Cardiac muscle cell (in vitro differentiated cells and primary cell): ENCODE measurements around the gene FAM3D. TPM values are rescaled to one million over a fixed set of nuclear protein-coding genes. Genes with fewer than 3 reads are reported as not detected.

Experiments
- DNase-seq, 2 donors: peaks; one replicate each; pipeline versions ENCODE4 v3.0.0 to v3.0.0-alpha.2; 2010 to 2017; ENCODE audit warnings: low read depth in 1 of 2, low spot score in 1 of 2
- H3K27ac ChIP-seq: fragments of 200-600 bp; sonication (generic); 2 replicates; pipeline ENCODE4 v1.5.1; 2016
- H3K27me3 ChIP-seq: fragments of 200-600 bp; sonication (generic); 2 replicates; pipeline ENCODE4 v1.6.0; 2016; ENCODE audit warnings: control low read depth
- H3K36me3 ChIP-seq: fragments of 200-600 bp; sonication (generic); 2 replicates; pipeline ENCODE4 v1.5.1; 2016; ENCODE audit warnings: control low read depth
- H3K4me1 ChIP-seq: fragments of 200-600 bp; sonication (generic); 2 replicates; pipeline ENCODE4 v1.8.1; 2017; ENCODE audit warnings: low read depth, mild to moderate bottlenecking, mixed run types
- H3K4me3 ChIP-seq: fragments of 200-600 bp; sonication (generic); 2 replicates; pipeline ENCODE4 v1.5.1; 2016; ENCODE audit warnings: mild to moderate bottlenecking
- H3K9me3 ChIP-seq: fragments of 200-600 bp; sonication (generic); 2 replicates; pipeline ENCODE4 v1.5.1; 2017; ENCODE audit warnings: low read depth, mild to moderate bottlenecking, control low read depth
- CTCF ChIP-seq: IDR thresholded peaks from 2 replicates; pipeline ENCODE4 v1.5.1; 2012; ENCODE audit warnings: low read depth, mild to moderate bottlenecking, low read length
- polyA plus RNA-seq: library from polyadenylated mRNA; unstranded; fragments of >200 nt; fragmentation: Nextera tagmentation; extraction: Ambion mirVana; gene quantifications from 2 replicates; pipeline ENCODE4 v1.2.1, GENCODE V29; 2016
- total RNA-seq: library from RNA; depleted of rRNA; stranded (reverse); fragments of >200 nt; gene quantifications from 2 replicates; pipeline ENCODE4 v1.2.3, GENCODE V29; 2016

FAM3D gene
- total and polyA plus RNA-seq, 2 experiments from 2014 or later: 1.5 TPM; not detected in 1

GRCh38 chr3:58603606-58604005, 63.0 kb downstream of the FAM3D start:
- H3K4me3 ChIP-seq: no peak overlapping the region
- peaks cover 3% of the 10 kb centered on the region for H3K27me3 ChIP-seq
- TF ChIP-seq CTCF: no peak
- no peaks in the 10 kb centered on the region for H3K36me3 ChIP-seq
- no peaks in the 10 kb centered on the region for H3K9me3 ChIP-seq
- DNase-seq: no peak
- H3K4me1 ChIP-seq: no peaks in the 10 kb centered on the region
- H3K27ac ChIP-seq: no peak overlapping the region

- H3K4me3 ChIP-seq: no peak overlapping the region
- no peak for TF ChIP-seq CTCF
- no peak for DNase-seq
- H3K27me3 ChIP-seq: peaks cover 3% of the 10 kb centered on the region
- no peaks in the 10 kb centered on the region for H3K36me3 ChIP-seq
- H3K4me1 ChIP-seq: no peaks in the 10 kb centered on the region
- H3K27ac ChIP-seq: no peak overlapping the region
- no peaks in the 10 kb centered on the region for H3K9me3 ChIP-seq
Observed at GRCh38 chr3:58597770-58598310, 68.7 kb downstream of the FAM3D start.

- TF ChIP-seq CTCF: no peak
- Histone ChIP-seq H3K4me3 (no peak overlapping the region), H3K4me1 (no peaks in the 10 kb centered on the region), H3K36me3 (no peaks in the 10 kb centered on the region), H3K9me3 (no peaks in the 10 kb centered on the region), H3K27ac (no peak overlapping the region), H3K27me3 (peaks cover 3% of the 10 kb centered on the region)
- DNase-seq: no peak
Observed at GRCh38 chr3:58596834-58597518, 69.6 kb downstream of the FAM3D start.

- no peaks in the 10 kb centered on the region for H3K4me1 ChIP-seq
Observed at GRCh38 chr3:58594117-58594516, 72.5 kb downstream of the FAM3D start.

More at GRCh38 chr3:58594117-58594516, 72.5 kb downstream of the FAM3D start:
- no peak for DNase-seq
- H3K9me3 ChIP-seq: no peaks in the 10 kb centered on the region
- no peaks in the 10 kb centered on the region for H3K36me3 ChIP-seq
- no peak for TF ChIP-seq CTCF
- H3K27ac ChIP-seq: no peak overlapping the region
- H3K27me3 ChIP-seq: no peaks in the 10 kb centered on the region
- H3K4me3 ChIP-seq: no peak overlapping the region
